ENCODE results near the gene SLC10A6.

SLC10A6 gene

GRCh38 chr4:86847571-86847970, 1.6 kb downstream of the SLC10A6 start:
- DNase-seq (ENCODE audit: low read depth), result no peak

GRCh38 chr4:86846921-86847320, 2.3 kb downstream of the SLC10A6 start:
- no peak for DNase-seq (ENCODE audit: low read depth)

GRCh38 chr4:86845593-86845992, 3.6 kb downstream of the SLC10A6 start:
- no peak for DNase-seq (ENCODE audit: low read depth)

- DNase-seq (ENCODE audit: low read depth), result no peak
Measured at GRCh38 chr4:86841309-86841708, 7.9 kb downstream of the SLC10A6 start.

GRCh38 chr4:86840858-86841257, 8.3 kb downstream of the SLC10A6 start:
- DNase-seq (ENCODE audit: low read depth), result no peak

GRCh38 chr4:86837691-86838503, 11.3 kb downstream of the SLC10A6 start:
- DNase-seq (ENCODE audit: low read depth), result no peak

- DNase-seq (ENCODE audit: low read depth), result no peak
Measured at GRCh38 chr4:86835677-86836076, 13.5 kb downstream of the SLC10A6 start.

GRCh38 chr4:86834901-86835300, 14.3 kb downstream of the SLC10A6 start:
- DNase-seq (ENCODE audit: low read depth), result no peak

GRCh38 chr4:86833615-86834014, 15.6 kb downstream of the SLC10A6 start:
- no peak for DNase-seq (ENCODE audit: low read depth)

- no peak for DNase-seq (ENCODE audit: low read depth)
Measured at GRCh38 chr4:86831262-86832130, 17.7 kb downstream of the SLC10A6 start.

GRCh38 chr4:86825511-86825910, 23.7 kb downstream of the SLC10A6 start:
- no peak for DNase-seq (ENCODE audit: low read depth)

- DNase-seq (ENCODE audit: low read depth), result no peak
Measured at GRCh38 chr4:86822136-86822535, 27.0 kb downstream of the SLC10A6 start.

GRCh38 chr4:86821151-86821550, 28.0 kb downstream of the SLC10A6 start:
- DNase-seq (ENCODE audit: low read depth), result no peak

- no peak for DNase-seq (ENCODE audit: low read depth)
Measured at GRCh38 chr4:86819561-86819960, 29.6 kb downstream of the SLC10A6 start.

- DNase-seq (ENCODE audit: low read depth), result no peak
Measured at GRCh38 chr4:86818841-86819240, 30.3 kb downstream of the SLC10A6 start.

GRCh38 chr4:86818211-86818610, 31.0 kb downstream of the SLC10A6 start:
- no peak for DNase-seq (ENCODE audit: low read depth)

- no peak for DNase-seq (ENCODE audit: low read depth)
Measured at GRCh38 chr4:86816501-86817273, 32.5 kb downstream of the SLC10A6 start.

- DNase-seq (ENCODE audit: low read depth), result no peak
Measured at GRCh38 chr4:86815653-86816052, 33.5 kb downstream of the SLC10A6 start.

GRCh38 chr4:86810847-86811246, 38.3 kb downstream of the SLC10A6 start:
- no peak for DNase-seq (ENCODE audit: low read depth)

GRCh38 chr4:86809809-86810208, 39.4 kb downstream of the SLC10A6 start:
- no peak for DNase-seq (ENCODE audit: low read depth)

- DNase-seq (ENCODE audit: low read depth), result no peak
Measured at GRCh38 chr4:86791126-86791525, 58.1 kb downstream of the SLC10A6 start.

GRCh38 chr4:86788826-86789225, 60.4 kb downstream of the SLC10A6 start:
- DNase-seq (ENCODE audit: low read depth), result no peak
